Suprapubic skin (tissue), 4 donors: ENCODE results near the gene PPP1R10.

Source experiments
- EP300 ChIP-seq: sonication (generic); formaldehyde crosslinking; IDR thresholded peaks from one replicate; pipeline ENCODE4 v1.6.1; 2017; ENCODE audit warnings: antibody characterized with exemption
- POLR2A ChIP-seq, 2 donors: fragments of 450-650 bp; IDR thresholded peaks; one replicate each; pipeline ENCODE4 v1.6.1; 2017; ENCODE audit warnings: antibody characterized with exemption in 2 of 2, mild to moderate bottlenecking in 2 of 2, moderate library complexity in 2 of 2
- POLR2AphosphoS5 ChIP-seq, 3 donors: sonication (generic); formaldehyde crosslinking; IDR thresholded peaks; one replicate each; pipeline ENCODE4 v1.6.1; 2017; ENCODE audit warnings: antibody characterized with exemption in 3 of 3
- TF ChIP-seq, protein P1 (sequence below), 2 donors: fragments of 200-600 bp in 1 of 2; fragments of 450-650 bp in 1 of 2; sonication (generic) in 1 of 2; IDR thresholded peaks; one replicate each; pipeline ENCODE4 v1.5.1; 2016 to 2019; ENCODE audit warnings: antibody characterized with exemption in 2 of 2, mild to moderate bottlenecking in 1 of 2, moderate library complexity in 1 of 2

DNA sequence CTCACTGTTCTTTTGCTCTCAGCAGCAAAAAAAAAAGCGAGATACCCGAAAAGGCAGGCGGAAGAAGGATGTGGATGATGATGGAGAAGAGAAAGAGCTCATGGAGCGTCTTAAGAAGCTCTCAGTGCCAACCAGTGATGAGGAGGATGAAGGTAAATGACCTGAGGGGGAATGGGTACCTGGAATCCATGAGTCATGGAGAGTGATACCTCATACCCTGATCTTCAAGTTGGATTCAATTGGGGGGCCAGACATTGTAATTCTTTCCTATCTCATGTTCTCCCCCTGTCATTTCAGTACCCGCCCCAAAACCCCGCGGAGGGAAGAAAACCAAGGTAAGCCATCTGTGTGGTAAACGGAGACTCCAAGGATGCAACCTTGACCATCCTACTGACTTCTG is 39.0 kb downstream of the PPP1R10 start:
- TF ChIP-seq, protein P1, sequence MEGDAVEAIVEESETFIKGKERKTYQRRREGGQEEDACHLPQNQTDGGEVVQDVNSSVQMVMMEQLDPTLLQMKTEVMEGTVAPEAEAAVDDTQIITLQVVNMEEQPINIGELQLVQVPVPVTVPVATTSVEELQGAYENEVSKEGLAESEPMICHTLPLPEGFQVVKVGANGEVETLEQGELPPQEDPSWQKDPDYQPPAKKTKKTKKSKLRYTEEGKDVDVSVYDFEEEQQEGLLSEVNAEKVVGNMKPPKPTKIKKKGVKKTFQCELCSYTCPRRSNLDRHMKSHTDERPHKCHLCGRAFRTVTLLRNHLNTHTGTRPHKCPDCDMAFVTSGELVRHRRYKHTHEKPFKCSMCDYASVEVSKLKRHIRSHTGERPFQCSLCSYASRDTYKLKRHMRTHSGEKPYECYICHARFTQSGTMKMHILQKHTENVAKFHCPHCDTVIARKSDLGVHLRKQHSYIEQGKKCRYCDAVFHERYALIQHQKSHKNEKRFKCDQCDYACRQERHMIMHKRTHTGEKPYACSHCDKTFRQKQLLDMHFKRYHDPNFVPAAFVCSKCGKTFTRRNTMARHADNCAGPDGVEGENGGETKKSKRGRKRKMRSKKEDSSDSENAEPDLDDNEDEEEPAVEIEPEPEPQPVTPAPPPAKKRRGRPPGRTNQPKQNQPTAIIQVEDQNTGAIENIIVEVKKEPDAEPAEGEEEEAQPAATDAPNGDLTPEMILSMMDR (IDR thresholded peaks at IDR 0.05) = no peak
- TF ChIP-seq POLR2A (IDR thresholded peaks at IDR 0.05) (no peak), POLR2AphosphoS5 (IDR thresholded peaks at IDR 0.05) (no peak), EP300 (no peak)
